Measurements from ENCODE around the gene LRP1. TPM values are rescaled to one million over a fixed set of nuclear protein-coding genes. Genes with fewer than 3 reads are reported as not detected.
A peak's percentile ranks its signal among the peaks of the same experiment; 100 is the strongest.

The LRP1 gene
- total RNA-seq, 2 donors from 2014 or later: 663 to 755 TPM

DNA sequence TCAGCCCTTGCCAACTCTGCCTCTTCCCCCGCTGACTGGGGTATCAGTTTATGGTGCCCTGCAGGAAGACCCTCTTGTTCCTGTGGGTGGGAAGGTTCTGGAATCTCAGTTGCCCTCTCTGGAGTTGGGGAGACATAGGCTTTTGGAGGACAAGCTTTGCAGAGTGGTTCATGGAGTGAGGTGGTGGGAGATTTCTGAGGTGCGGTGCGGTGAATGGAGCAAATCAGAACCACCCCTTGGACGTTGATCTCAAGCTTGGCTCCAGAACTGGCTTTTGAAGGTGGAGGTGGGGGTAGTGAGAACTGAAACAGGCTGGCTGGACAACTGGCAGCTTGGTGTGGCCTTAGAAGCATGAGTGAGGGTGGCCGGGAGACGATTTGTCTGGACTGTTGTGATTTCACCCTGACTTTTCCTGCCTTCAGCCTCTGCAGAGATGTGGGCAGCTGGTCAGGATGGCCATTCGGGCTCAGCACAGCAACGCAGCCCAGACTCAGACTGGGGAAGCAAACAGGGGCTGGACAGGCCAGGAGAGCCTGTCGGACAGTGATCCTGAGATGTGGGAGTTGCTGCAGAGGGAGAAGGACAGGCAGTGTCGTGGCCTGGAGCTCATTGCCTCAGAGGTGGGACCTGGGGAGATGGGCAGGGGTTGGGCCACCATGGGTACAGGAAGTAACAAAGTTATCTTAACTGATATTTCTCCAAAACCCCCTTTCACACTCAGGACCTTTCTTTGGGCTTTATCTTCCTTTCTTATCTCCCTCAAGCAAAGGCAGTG lies 102.3 kb downstream of the LRP1 start:
- peak overlapping the region; percentile 51 to 54 for H3K27ac ChIP-seq
- peaks cover 18% of the 10 kb centered on the region for H3K36me3 ChIP-seq
- no peaks in the 10 kb centered on the region for H3K9me3 ChIP-seq
- no peak for ATAC-seq (ENCODE audit: insufficient number of reproducible peaks, low FRiP score, low read depth)
- TF ChIP-seq, protein P1, sequence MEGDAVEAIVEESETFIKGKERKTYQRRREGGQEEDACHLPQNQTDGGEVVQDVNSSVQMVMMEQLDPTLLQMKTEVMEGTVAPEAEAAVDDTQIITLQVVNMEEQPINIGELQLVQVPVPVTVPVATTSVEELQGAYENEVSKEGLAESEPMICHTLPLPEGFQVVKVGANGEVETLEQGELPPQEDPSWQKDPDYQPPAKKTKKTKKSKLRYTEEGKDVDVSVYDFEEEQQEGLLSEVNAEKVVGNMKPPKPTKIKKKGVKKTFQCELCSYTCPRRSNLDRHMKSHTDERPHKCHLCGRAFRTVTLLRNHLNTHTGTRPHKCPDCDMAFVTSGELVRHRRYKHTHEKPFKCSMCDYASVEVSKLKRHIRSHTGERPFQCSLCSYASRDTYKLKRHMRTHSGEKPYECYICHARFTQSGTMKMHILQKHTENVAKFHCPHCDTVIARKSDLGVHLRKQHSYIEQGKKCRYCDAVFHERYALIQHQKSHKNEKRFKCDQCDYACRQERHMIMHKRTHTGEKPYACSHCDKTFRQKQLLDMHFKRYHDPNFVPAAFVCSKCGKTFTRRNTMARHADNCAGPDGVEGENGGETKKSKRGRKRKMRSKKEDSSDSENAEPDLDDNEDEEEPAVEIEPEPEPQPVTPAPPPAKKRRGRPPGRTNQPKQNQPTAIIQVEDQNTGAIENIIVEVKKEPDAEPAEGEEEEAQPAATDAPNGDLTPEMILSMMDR (IDR thresholded peaks at IDR 0.05): no peak
- H3K4me3 ChIP-seq: peak overlapping the region; percentile 76
- H3K27me3 ChIP-seq (replicated peaks; ENCODE audit: insufficient read depth): peaks cover 2% of the 10 kb centered on the region
- DNase-seq (ENCODE audit: low spot score): no peak
- peaks cover 10 to 27% of the 10 kb centered on the region in 2 donors for H3K4me1 ChIP-seq (ENCODE audit: control insufficient read depth in 1 of 2, low read depth in 2 of 2)

DNA sequence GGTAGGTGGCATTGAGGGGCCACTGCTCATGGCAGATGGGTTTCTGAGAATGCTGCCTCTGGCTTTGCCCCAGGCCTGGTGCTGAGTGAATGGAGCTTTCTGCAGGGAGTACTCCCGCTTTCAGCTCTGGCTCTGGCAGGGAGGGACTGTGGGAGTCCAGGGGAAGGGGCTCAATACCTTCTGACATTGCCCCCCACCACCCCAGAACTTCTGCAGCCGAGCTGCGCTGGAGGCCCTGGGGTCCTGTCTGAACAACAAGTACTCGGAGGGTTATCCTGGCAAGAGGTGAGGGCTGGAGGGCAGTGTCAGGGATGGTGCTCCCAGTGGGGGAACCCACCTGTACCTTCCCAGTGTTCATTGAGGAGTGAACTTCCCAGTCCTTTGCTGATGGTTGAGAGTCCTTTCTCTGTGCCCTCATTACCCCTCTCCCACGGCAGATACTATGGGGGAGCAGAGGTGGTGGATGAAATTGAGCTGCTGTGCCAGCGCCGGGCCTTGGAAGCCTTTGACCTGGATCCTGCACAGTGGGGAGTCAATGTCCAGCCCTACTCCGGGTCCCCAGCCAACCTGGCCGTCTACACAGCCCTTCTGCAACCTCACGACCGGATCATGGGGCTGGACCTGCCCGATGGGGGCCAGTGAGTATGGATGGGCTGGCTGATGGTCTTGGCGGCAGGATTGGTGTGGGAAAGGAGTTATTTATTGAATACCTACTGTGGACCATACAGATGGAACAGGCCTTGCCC lies 103.2 kb downstream of the LRP1 start:
- H3K36me3 ChIP-seq: peaks cover 18% of the 10 kb centered on the region
- TF ChIP-seq, protein P1 (IDR thresholded peaks at IDR 0.05): no peak
- ATAC-seq (ENCODE audit: insufficient number of reproducible peaks, low FRiP score, low read depth) (no peak), DNase-seq (ENCODE audit: low spot score) (no peak)
- no peak overlapping the region for H3K4me3 ChIP-seq
- H3K27me3 ChIP-seq (replicated peaks; ENCODE audit: insufficient read depth): no peaks in the 10 kb centered on the region
- peaks cover 10 to 27% of the 10 kb centered on the region in 2 donors for H3K4me1 ChIP-seq (ENCODE audit: control insufficient read depth in 1 of 2, low read depth in 2 of 2)
- H3K9me3 ChIP-seq: no peaks in the 10 kb centered on the region
- no peak overlapping the region for H3K27ac ChIP-seq

DNA sequence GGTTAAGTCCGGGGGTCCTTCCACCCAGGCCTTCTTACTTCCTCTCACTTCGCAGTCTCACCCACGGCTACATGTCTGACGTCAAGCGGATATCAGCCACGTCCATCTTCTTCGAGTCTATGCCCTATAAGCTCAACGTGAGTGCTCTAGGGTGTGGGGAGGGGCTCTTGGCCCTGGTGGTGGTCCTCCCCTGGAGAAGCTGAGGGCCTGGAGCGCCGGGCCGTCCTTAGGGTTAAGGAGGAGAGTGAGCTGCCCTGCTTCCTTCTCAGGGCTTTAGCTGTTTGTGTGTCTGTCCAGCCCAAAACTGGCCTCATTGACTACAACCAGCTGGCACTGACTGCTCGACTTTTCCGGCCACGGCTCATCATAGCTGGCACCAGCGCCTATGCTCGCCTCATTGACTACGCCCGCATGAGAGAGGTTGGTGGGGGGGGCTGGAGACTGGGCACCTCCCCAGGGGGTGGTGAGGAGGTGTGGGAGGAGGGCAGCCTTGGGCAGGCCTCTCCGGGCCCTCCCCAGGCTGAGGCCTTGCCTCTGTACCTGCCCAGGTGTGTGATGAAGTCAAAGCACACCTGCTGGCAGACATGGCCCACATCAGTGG lies 104.0 kb downstream of the LRP1 start:
- TF ChIP-seq, protein P1 (IDR thresholded peaks at IDR 0.05): no peak
- Histone ChIP-seq H3K4me3 (no peak overlapping the region), H3K27me3 (replicated peaks; ENCODE audit: insufficient read depth) (no peaks in the 10 kb centered on the region), H3K9me3 (no peaks in the 10 kb centered on the region), H3K27ac (no peak overlapping the region), H3K36me3 (peaks cover 18% of the 10 kb centered on the region), H3K4me1 (ENCODE audit: control insufficient read depth in 1 of 2, low read depth in 2 of 2) (peaks cover 10 to 23% of the 10 kb centered on the region in 2 donors)
- no peak for DNase-seq (ENCODE audit: low spot score)
- ATAC-seq (ENCODE audit: insufficient number of reproducible peaks, low FRiP score, low read depth): no peak

DNA sequence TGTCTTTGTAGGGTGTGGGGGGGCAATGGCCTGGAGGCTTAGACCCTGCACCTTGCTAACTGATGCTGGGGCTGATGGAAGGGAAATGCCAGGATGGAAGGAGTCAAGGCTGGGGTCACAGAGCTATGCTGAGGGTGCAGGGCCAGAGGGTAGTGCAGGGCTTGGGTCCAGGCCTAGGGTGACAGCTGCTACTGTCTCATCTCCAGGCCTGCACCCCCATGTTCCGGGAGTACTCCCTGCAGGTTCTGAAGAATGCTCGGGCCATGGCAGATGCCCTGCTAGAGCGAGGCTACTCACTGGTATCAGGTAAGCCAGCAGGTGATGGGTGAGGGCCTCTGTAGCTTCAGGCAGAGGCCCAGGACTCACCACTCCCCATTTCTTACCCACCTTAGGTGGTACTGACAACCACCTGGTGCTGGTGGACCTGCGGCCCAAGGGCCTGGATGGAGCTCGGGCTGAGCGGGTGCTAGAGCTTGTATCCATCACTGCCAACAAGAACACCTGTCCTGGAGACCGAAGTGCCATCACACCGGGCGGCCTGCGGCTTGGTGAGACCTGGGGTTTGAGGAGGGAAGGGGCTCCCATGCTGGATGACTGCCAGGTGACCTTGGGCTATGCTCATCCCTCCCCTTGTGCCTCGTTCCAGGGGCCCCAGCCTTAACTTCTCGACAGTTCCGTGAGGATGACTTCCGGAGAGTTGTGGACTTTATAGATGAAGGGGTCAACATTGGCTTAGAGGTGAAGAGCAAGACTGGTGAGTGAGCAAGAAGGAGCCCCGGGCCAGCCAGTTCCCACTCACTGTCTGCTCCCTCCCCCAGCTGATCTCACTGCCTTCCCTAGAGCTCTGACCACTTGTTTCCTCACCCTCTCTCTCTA lies 105.3 kb downstream of the LRP1 start:
- Histone ChIP-seq H3K36me3 (peaks cover 18% of the 10 kb centered on the region), H3K4me1 (ENCODE audit: control insufficient read depth in 1 of 2, low read depth in 2 of 2) (peaks cover 15 to 33% of the 10 kb centered on the region in 2 donors), H3K9me3 (no peaks in the 10 kb centered on the region), H3K27me3 (replicated peaks; ENCODE audit: insufficient read depth) (no peaks in the 10 kb centered on the region), H3K4me3 (no peak overlapping the region), H3K27ac (no peak overlapping the region)
- ATAC-seq (ENCODE audit: insufficient number of reproducible peaks, low FRiP score, low read depth) (no peak), DNase-seq (ENCODE audit: low spot score) (no peak)
- TF ChIP-seq, protein P1 (IDR thresholded peaks at IDR 0.05): no peak
